CD4-positive, CD25-positive, alpha-beta regulatory T cell (primary cell): ENCODE measurements around the gene SLC19A1. TPM values are rescaled to one million over a fixed set of nuclear protein-coding genes. Genes with fewer than 3 reads are reported as not detected.

Source experiments
- ATAC-seq, 2 donors: fragments of 150-1000 bp; cut with Tn5 transposase; one replicate each; pipeline ENCODE4 v1.10.0; 2021; ENCODE audit warnings: low read depth in 2 of 2, moderate number of reproducible peaks in 2 of 2, moderate library complexity in 1 of 2
- DNase-seq, 3 donors: peaks; one replicate each; pipeline versions ENCODE4 v3.0.0 to v3.0.0-alpha.2; 2012 to 2022; ENCODE audit warnings: mixed read lengths in 1 of 3
- H3K27ac ChIP-seq: one replicate; pipeline ENCODE4 v1.7.0; 2013; ENCODE audit warnings: mild to moderate bottlenecking, low read length; ENCODE audit not compliant: insufficient read depth, poor library complexity, severe bottlenecking
- H3K27me3 ChIP-seq: one replicate; pipeline ENCODE4 v1.7.0; 2013; ENCODE audit warnings: low read length; ENCODE audit not compliant: control insufficient read depth, insufficient read depth
- H3K36me3 ChIP-seq: one replicate; pipeline ENCODE4 v1.7.0; 2013; ENCODE audit warnings: mild to moderate bottlenecking, low read length, moderate library complexity; ENCODE audit not compliant: control insufficient read depth, insufficient read depth
- H3K4me1 ChIP-seq: 2 replicates; pipeline ENCODE4 v1.7.0; 2013; ENCODE audit warnings: mild to moderate bottlenecking, low read length; ENCODE audit not compliant: insufficient read depth, control insufficient read depth, poor library complexity, severe bottlenecking
- H3K4me3 ChIP-seq: one replicate; pipeline ENCODE4 v1.7.0; 2013; ENCODE audit warnings: low read depth, mild to moderate bottlenecking, low read length, moderate library complexity
- H3K9me3 ChIP-seq, 2 experiments: 1 replicate in 1 of 2; 2 replicates in 1 of 2; pipeline ENCODE4 v1.7.0; 2013; ENCODE audit warnings: low read length in 2 of 2, mild to moderate bottlenecking in 1 of 2, moderate library complexity in 1 of 2; ENCODE audit not compliant: control insufficient read depth in 2 of 2
- H3K27ac Mint-ChIP-seq, 3 donors: one replicate each; pipeline ENCODE4 v1.8.0; 2020 to 2022; ENCODE audit warnings: mild to moderate bottlenecking in 3 of 3, mixed read lengths in 3 of 3, moderate library complexity in 2 of 3
- H3K27me3 Mint-ChIP-seq: one replicate; pipeline ENCODE4 v1.8.0; 2022; ENCODE audit warnings: mild to moderate bottlenecking, mixed read lengths
- H3K36me3 Mint-ChIP-seq: one replicate; pipeline ENCODE4 v1.8.0; 2020; ENCODE audit warnings: mixed read lengths
- H3K4me1 Mint-ChIP-seq, 4 donors: one replicate each; pipeline ENCODE4 v1.8.0; 2020 to 2022; ENCODE audit warnings: mixed read lengths in 4 of 4, mild to moderate bottlenecking in 1 of 4
- H3K4me3 Mint-ChIP-seq, 4 donors: one replicate each; pipeline ENCODE4 v1.8.0; 2020 to 2022; ENCODE audit warnings: mild to moderate bottlenecking in 4 of 4, mixed read lengths in 4 of 4, moderate library complexity in 3 of 4
- H3K9me3 Mint-ChIP-seq, 7 donors: one replicate each; pipeline ENCODE4 v1.8.0; 2020 to 2022; ENCODE audit warnings: mixed read lengths in 7 of 7, mild to moderate bottlenecking in 3 of 7, moderate library complexity in 2 of 7
- polyA plus RNA-seq, 4 donors: library from polyadenylated mRNA; unstranded; fragments of 300-500 nt; fragmentation: Illumina TruSeq; gene quantifications; one replicate each; pipeline ENCODE4 v1.2.3, GENCODE V29; 2021
- total RNA-seq: library from RNA; stranded (reverse); gene quantifications from one replicate; pipeline ENCODE4 v1.2.3, GENCODE V29; 2022

Gene SLC19A1
- total and polyA plus RNA-seq, 5 donors from 2014 or later, result 4.7 to 10.8 (median 5.3) TPM

GRCh38 chr21:45508607-45509565 is 33.4 kb downstream of the SLC19A1 start:
- no peaks in the 10 kb centered on the region for H3K9me3 Mint-ChIP-seq
- Histone ChIP-seq H3K27ac (no peak overlapping the region), H3K9me3 (no peaks in the 10 kb centered on the region), H3K4me1 (no peaks in the 10 kb centered on the region), H3K4me3 (no peak overlapping the region), H3K27me3 (no peaks in the 10 kb centered on the region), H3K36me3 (no peaks in the 10 kb centered on the region)
- H3K27me3 Mint-ChIP-seq, result no peaks in the 10 kb centered on the region
- H3K4me3 Mint-ChIP-seq, result no peak overlapping the region
- DNase-seq (no peak), ATAC-seq (no peak)
- H3K4me1 Mint-ChIP-seq, result peaks cover 0 to 5% (median 0%) of the 10 kb centered on the region in 4 donors
- H3K27ac Mint-ChIP-seq, result no peak overlapping the region
- H3K36me3 Mint-ChIP-seq, result no peaks in the 10 kb centered on the region

GRCh38 chr21:45507888-45508508 is 34.2 kb downstream of the SLC19A1 start:
- DNase-seq (no peak), ATAC-seq (no peak)
- no peaks in the 10 kb centered on the region for H3K36me3 ChIP-seq
- Mint-ChIP-seq H3K27me3 (no peaks in the 10 kb centered on the region), H3K4me1 (peaks cover 0 to 3% (median 0%) of the 10 kb centered on the region in 4 donors), H3K27ac (no peak overlapping the region), H3K36me3 (no peaks in the 10 kb centered on the region), H3K4me3 (no peak overlapping the region), H3K9me3 (no peaks in the 10 kb centered on the region)
- no peak overlapping the region for H3K4me3 ChIP-seq
- H3K4me1 ChIP-seq, result no peaks in the 10 kb centered on the region
- no peaks in the 10 kb centered on the region for H3K27me3 ChIP-seq
- H3K27ac ChIP-seq, result no peak overlapping the region
- H3K9me3 ChIP-seq, result no peaks in the 10 kb centered on the region

GRCh38 chr21:45507523-45507875 is 34.7 kb downstream of the SLC19A1 start:
- no peak overlapping the region for H3K4me3 ChIP-seq
- Mint-ChIP-seq H3K4me1 (peaks cover 0 to 3% (median 0%) of the 10 kb centered on the region in 4 donors), H3K27me3 (no peaks in the 10 kb centered on the region), H3K27ac (no peak overlapping the region), H3K4me3 (no peak overlapping the region), H3K36me3 (no peaks in the 10 kb centered on the region), H3K9me3 (no peaks in the 10 kb centered on the region)
- ATAC-seq (no peak), DNase-seq (no peak)
- no peaks in the 10 kb centered on the region for H3K27me3 ChIP-seq
- no peaks in the 10 kb centered on the region for H3K36me3 ChIP-seq
- no peaks in the 10 kb centered on the region for H3K4me1 ChIP-seq
- no peaks in the 10 kb centered on the region for H3K9me3 ChIP-seq
- H3K27ac ChIP-seq, result no peak overlapping the region

DNA sequence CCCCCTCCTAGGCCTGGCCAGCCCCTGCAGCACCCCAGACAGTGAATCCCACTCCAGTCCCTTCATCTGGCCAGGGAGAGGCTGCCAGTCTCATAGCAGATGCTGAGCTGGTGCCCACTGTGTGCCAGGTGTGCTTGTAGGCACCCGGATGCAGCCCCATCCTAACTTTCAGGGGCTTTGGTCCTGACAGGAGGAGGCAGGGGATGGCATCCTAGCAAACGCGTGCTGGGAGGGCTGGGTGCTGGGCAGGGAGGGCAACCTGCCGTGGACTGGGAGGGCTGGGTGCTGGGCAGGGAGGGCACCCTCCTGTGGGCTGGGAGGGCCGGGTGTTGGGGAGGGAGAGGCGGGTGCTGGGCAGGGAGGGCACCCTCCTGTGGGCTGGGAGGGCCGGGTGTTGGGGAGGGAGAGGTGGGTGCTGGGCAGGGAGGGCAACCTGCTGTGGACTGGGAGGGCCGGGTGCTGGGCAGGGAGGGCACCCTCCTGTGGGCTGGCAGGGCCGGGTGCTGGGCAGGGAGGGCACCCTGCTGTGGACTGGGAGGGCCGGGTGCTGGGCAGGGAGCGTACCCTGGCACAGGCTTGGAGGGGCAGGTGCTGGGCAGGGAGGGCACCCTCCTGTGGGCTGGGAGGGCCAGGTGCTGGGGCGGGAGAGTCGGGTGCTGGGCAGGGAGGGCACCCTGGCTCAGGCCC is 35.3 kb downstream of the SLC19A1 start:
- Histone ChIP-seq H3K27ac (no peak overlapping the region), H3K9me3 (no peaks in the 10 kb centered on the region), H3K4me1 (no peaks in the 10 kb centered on the region), H3K36me3 (no peaks in the 10 kb centered on the region), H3K27me3 (no peaks in the 10 kb centered on the region), H3K4me3 (no peak overlapping the region)
- Mint-ChIP-seq H3K9me3 (no peaks in the 10 kb centered on the region), H3K4me1 (peaks cover 0 to 3% (median 0%) of the 10 kb centered on the region in 4 donors), H3K27ac (no peak overlapping the region), H3K36me3 (no peaks in the 10 kb centered on the region), H3K27me3 (no peaks in the 10 kb centered on the region), H3K4me3 (no peak overlapping the region)
- no peak for ATAC-seq
- no peak for DNase-seq

- no peak overlapping the region for H3K27ac Mint-ChIP-seq
Measured at GRCh38 chr21:45506241-45506817, 35.9 kb downstream of the SLC19A1 start.

DNA sequence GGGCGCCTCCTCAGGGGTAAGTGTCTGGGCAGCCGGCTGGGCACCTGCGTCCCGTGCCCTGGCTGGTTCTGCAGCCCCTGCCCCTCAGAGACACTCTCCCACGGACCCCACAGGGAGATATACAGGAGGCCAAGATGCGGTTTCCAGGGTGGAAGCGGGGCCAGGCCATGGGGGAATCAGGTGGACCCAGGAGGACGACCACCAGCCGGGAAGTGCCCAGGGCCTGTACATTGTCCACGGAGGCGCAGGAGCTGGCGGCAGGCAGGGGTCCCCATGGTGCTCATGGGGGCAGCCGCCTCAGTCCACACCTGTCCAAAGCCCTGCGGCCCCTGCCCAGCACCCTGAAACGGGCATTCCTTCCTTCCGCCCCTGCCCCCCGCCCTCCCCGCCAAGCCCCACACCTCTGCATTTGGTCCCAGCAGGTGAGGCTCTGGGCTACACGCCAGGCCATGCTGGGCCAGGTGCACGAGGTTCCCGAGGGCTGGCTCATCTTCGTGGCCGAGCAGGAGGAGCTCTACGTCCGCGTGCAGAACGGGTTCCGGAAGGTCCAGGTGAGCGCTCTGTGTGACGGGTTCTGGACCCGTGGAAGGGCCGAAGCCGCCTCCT is 36.7 kb downstream of the SLC19A1 start:
- no peaks in the 10 kb centered on the region for H3K4me1 ChIP-seq
- Mint-ChIP-seq H3K36me3 (no peaks in the 10 kb centered on the region), H3K4me3 (no peak overlapping the region), H3K9me3 (peaks cover 0 to 1% (median 0%) of the 10 kb centered on the region in 7 donors), H3K27ac (peak overlapping the region in 1 of 3 donors; percentile 77), H3K4me1 (peaks cover 0 to 5% (median 2%) of the 10 kb centered on the region in 4 donors), H3K27me3 (no peaks in the 10 kb centered on the region)
- H3K4me3 ChIP-seq, result no peak overlapping the region
- H3K9me3 ChIP-seq, result no peaks in the 10 kb centered on the region
- H3K27ac ChIP-seq, result no peak overlapping the region
- ATAC-seq (no peak), DNase-seq (no peak)
- no peaks in the 10 kb centered on the region for H3K27me3 ChIP-seq
- no peaks in the 10 kb centered on the region for H3K36me3 ChIP-seq

More at GRCh38 chr21:45506241-45506817, 35.9 kb downstream of the SLC19A1 start:
- Histone ChIP-seq H3K27me3 (no peaks in the 10 kb centered on the region), H3K9me3 (no peaks in the 10 kb centered on the region), H3K4me3 (no peak overlapping the region), H3K27ac (no peak overlapping the region), H3K4me1 (no peaks in the 10 kb centered on the region), H3K36me3 (no peaks in the 10 kb centered on the region)
- no peaks in the 10 kb centered on the region for H3K9me3 Mint-ChIP-seq
- H3K36me3 Mint-ChIP-seq, result no peaks in the 10 kb centered on the region
- no peak overlapping the region for H3K4me3 Mint-ChIP-seq
- H3K27me3 Mint-ChIP-seq, result no peaks in the 10 kb centered on the region
- peaks cover 0 to 3% (median 0%) of the 10 kb centered on the region in 4 donors for H3K4me1 Mint-ChIP-seq
- ATAC-seq, result no peak
- DNase-seq, result no peak
